IPS-18c (cell line): ENCODE data around the gene ZFC3H1.
"Not testable (repeated sequence)": the region's sequence is repeated elsewhere in the genome, so short reads cannot be mapped to it uniquely, and the experiment has no call there.

ENCODE experiments used
- H3K4me3 ChIP-seq: 2 replicates; pipeline ENCODE4 v1.7.0; 2013; ENCODE audit warnings: low read depth, mild to moderate bottlenecking, low read length, moderate library complexity; ENCODE audit not compliant: insufficient read depth
- H3K9me3 ChIP-seq: one replicate; pipeline ENCODE4 v1.6.1; 2013; ENCODE audit warnings: mild to moderate bottlenecking, low read length, moderate library complexity; ENCODE audit not compliant: control insufficient read depth, insufficient read depth

The ZFC3H1 gene, protein sequence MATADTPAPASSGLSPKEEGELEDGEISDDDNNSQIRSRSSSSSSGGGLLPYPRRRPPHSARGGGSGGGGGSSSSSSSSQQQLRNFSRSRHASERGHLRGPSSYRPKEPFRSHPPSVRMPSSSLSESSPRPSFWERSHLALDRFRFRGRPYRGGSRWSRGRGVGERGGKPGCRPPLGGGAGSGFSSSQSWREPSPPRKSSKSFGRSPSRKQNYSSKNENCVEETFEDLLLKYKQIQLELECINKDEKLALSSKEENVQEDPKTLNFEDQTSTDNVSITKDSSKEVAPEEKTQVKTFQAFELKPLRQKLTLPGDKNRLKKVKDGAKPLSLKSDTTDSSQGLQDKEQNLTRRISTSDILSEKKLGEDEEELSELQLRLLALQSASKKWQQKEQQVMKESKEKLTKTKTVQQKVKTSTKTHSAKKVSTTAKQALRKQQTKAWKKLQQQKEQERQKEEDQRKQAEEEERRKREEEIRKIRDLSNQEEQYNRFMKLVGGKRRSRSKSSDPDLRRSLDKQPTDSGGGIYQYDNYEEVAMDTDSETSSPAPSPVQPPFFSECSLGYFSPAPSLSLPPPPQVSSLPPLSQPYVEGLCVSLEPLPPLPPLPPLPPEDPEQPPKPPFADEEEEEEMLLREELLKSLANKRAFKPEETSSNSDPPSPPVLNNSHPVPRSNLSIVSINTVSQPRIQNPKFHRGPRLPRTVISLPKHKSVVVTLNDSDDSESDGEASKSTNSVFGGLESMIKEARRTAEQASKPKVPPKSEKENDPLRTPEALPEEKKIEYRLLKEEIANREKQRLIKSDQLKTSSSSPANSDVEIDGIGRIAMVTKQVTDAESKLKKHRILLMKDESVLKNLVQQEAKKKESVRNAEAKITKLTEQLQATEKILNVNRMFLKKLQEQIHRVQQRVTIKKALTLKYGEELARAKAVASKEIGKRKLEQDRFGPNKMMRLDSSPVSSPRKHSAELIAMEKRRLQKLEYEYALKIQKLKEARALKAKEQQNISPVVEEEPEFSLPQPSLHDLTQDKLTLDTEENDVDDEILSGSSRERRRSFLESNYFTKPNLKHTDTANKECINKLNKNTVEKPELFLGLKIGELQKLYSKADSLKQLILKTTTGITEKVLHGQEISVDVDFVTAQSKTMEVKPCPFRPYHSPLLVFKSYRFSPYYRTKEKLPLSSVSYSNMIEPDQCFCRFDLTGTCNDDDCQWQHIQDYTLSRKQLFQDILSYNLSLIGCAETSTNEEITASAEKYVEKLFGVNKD (N-terminal part only)

DNA sequence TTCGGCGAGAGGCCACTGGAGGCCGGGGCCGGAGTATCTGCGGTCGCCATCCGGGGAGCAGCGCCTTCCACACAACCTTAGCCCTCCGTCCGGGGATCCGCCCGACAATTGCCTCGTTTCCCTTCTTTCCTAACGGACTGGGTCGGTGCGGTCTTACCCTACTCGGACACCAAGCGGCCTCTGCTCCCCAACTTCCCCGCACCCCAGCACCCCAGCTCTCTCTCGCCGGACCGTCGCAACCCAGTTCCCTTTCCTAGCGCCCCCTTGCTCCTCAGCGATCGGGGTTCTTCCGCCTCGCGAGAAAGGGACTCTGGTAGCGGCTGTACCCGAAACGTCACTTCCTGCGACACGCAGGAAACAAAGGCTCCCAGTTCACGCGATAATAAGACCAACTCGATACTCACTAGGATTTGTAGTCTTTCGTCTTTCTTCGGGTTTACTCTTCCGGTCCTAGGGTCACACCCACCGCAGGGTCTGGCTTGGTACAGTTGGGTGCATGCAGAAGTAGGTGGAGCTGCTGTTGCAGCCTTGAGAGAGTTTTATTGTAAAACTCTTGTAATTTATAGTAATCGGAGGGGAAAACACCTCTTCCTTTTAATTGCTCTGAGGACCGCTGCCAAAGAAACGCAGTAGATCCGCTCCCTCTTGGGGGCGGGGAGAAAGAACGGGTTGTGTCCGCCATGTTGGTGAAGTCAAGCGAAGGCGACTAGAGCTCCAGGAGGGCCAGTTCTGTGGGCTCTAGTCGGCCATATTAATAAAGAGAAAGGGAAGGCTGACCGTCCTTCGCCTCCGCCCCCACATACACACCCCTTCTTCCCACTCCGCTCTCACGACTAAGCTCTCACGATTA is at the start of gene ZFC3H1, which contains the start of gene THAP2:
Gene ZFC3H1, minus strand, starts transcription at position 288 of the 850 bp plus-strand sequence. Its CDS starts 238 bp downstream, at position 50.
Gene THAP2, plus strand, starts transcription at position 741 of the 850 bp plus-strand sequence. CDS start 209 bp downstream, outside the sequence.
- no peaks in the 10 kb centered on the region for H3K9me3 ChIP-seq
- peak within 1 kb of the TSS; percentile 98 for H3K4me3 ChIP-seq

DNA sequence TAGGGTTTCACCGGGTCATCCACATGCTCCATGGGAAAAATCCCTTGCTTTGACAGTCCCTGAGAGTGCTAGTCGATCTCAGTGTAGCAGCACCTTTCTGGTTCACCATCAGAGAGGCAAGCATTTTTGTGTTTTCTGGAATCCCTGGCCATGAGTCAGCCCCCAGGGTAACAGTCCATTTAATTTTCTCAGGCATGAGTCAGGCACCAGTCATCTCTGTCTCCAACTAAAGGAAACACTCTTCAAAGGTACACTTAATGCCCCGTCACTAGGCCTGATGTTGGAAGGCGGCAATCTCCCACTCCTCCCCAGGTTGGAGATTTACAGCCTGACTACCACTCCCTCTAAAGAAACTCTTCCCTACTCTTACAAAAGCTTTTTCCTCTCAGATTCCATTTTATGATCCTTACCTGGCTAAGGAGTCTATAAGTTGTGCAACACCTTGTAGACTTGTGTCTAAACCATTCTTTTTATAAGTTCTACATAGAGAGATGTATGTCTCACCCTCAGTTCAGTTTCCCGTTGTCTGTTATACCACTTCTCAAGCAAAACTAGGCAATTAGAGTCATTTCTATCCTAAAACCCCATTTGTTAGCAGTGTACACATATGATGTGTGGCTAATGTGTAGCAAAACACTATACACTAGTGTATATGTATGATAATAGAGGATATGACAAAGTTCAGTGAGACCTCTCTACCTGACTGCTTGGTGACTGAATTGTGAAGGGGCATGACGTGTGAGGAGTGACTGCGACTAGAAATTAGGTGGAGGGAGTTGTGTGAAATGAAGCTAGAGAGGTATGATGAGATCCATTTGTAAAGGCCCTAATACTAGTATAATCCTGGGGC is 46.9 kb upstream of the ZFC3H1 start:
- Histone ChIP-seq H3K9me3 (no peaks in the 10 kb centered on the region), H3K4me3 (no peak overlapping the region)

DNA sequence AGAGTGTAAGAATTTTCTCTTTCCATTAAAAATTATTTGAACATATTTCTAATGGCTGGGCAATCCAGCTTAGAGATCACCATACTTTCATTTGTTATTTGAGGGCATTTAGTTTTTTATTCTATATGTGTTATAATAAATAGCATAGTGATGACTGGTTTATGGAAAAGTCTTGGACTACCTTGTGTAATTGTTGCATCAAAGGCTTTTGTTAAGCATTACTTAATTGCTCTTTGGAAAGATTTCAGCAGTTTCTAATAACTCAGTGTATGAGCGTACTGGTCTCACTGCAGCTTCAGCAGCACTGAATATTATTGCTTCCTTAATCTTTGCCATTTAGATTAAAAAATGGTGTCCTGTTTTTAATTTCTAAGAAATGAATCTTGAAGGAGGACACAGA is 45.0 kb upstream of the ZFC3H1 start:
- H3K4me3 ChIP-seq: no peak overlapping the region
- H3K9me3 ChIP-seq: no peaks in the 10 kb centered on the region

DNA sequence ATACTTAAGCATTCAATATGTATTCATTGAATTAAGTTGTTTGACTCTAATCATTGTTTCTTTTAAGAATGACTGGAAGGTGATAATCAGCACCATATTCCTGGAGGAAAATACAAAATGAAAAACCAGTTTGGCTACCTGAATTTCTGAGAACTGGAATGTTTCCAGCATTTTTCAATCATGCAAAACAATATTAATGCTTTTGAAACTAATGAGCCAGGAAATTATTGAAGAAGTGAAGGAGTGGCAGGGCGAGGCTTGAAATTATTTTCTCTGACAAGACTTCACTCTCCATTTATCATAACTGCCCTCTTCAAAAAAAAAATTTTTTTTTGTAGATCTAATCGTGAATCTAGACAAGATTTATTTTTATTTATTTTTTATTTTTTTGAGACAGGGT is 41.3 kb upstream of the ZFC3H1 start:
- no peak overlapping the region for H3K4me3 ChIP-seq
- no peaks in the 10 kb centered on the region for H3K9me3 ChIP-seq

DNA sequence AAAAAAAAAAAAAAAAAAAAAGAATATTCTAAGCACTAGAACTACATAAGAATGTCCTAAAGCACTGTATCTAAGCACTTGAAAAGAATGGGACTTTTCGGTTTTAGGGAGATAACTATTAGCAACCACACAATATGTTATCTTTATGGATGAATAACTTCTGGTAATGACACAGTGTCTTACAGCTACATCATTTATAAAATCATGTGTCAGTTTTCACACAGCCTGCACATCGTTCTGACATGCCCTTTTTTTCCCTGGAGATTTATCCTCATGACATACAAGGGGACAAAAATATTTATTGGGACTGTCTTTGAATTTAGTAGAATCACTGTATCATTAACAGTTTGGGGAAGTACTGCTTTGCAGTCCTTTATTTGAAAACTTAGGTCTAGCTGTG is 39.6 kb upstream of the ZFC3H1 start:
- no peak overlapping the region for H3K4me3 ChIP-seq
- no peaks in the 10 kb centered on the region for H3K9me3 ChIP-seq

DNA sequence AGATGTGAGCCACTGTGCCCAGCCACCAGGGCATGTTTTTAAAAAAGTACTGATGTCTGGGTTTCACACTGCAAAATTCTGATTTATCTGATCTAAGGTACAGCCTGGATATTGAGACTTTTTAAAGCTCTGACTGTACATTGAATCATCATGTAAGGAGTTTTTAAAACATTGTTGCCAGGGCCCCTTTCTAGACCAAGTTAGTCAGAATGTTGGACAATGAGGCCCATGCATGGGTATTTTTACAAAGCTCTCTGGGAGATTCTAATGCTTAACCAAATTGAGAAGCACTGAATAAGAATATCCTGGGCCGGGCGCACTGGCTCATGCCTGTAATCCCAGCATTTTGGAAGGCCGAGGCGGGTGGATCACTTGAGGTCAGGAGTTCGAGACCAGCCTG is 38.9 kb upstream of the ZFC3H1 start:
- Histone ChIP-seq H3K4me3 (no peak overlapping the region), H3K9me3 (no peaks in the 10 kb centered on the region)

DNA sequence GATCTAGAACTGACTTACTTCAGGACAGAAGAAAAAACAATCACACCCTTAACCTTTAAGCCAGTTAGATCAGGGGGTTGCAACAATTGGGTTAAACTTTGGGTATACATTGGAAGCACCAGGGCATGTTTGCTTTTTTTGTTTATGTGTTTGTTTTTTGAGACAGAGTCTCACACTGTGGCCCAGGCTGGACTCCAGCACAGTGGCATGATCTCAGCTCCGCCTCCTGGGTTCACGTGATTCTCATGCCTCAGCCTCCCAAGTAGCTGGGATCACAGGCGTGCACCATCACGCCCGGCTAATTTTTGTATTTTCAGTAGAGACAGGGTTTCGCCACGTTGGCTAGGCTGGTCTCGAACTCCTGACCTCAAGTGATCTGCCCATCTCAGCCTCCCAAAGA is 38.5 kb upstream of the ZFC3H1 start:
- not testable (repeated sequence) for H3K4me3 ChIP-seq, H3K9me3 ChIP-seq

DNA sequence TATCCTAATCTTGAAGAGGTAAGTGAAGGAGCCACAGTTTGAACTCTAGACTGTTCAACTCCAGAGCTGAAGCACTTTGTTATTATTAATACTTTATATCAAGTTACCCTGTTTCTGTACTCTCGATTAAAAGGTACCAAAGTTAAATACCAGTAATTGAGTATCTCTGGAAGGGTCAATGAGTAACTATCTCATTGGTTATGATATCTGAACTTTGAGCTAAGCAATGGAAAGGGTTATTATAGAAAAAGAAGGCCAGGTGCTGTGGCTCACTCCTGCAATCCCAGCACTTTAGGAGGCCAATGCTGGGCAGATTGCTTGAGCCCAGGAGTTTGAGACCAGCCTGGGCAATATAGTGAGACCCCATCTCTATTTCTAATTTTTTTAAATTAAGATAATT is 32.1 kb upstream of the ZFC3H1 start:
- Histone ChIP-seq H3K4me3 (no peak overlapping the region), H3K9me3 (no peaks in the 10 kb centered on the region)

DNA sequence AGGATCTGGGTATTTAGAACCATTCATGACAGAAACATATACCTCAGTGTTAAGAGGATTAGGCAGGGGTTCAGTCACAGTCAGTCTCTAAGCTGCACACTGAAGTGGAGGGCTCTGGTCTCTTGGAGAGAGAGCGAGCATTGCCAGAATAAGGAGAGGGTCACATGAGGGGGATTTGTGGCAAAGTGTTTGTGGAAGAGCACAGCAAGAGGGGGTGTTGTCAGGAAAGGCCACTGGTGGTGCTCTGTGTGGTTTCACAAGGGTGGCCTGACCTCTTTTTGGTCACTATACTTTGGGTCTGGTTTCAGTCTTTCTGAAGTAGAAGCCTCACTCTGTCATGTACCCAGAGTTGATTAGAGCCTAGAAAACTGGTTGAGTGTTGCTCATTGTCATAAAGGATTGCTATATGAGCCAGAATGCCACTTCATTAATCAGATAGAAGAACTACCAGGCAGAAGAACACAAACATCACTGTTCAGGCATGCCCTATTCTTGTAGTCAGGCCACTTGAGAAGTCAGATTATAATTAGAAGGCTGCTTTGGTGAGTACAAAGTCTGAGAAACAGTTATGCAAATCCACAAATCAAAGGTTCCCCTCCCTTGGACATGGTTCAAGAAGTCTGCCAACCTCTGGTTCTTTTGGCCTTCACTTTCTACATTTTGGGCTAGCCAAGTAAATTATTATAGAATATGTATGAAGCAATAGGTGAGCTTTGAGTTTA is 30.6 kb upstream of the ZFC3H1 start:
- Histone ChIP-seq H3K4me3 (no peak overlapping the region), H3K9me3 (no peaks in the 10 kb centered on the region)

DNA sequence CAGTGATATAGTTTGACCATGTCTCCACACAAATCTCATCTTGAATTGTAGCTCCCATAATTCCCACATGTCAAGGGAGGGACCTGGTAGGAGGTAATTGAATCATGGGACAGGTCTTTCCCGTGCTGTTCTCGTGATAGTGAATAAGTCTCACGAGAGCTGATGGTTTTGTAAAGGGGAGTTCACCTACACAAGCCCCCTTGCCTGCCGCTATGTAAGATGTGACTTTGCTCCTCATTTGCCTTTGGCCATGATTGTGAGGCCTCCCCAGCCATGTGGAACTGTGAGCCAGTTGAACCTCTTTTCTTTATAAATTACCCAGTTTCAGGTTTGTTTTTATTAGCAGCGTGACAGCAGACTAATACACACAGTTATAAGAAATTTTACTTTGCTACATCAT is 30.0 kb upstream of the ZFC3H1 start:
- not testable (repeated sequence) for H3K9me3 ChIP-seq, H3K4me3 ChIP-seq

DNA sequence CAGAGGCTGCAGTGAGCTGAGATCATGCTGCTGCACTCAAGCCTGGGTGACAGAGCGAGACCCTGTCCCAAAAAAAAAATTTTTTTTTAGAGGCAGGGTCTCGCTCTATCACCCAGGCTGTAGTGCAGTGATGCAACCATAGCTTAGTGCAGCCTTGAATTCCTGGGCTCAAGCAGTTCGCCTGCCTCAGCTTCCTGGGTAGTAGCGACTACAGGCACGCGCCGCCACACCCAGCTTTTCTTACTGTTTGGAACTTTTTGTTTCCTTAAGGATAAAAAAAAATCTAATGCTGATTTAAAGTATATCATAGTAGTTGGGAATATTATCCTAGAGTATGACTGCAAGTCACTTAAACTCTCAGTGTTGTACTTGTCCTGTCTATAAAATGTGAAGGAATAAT is 29.5 kb upstream of the ZFC3H1 start:
- no peaks in the 10 kb centered on the region for H3K9me3 ChIP-seq
- no peak overlapping the region for H3K4me3 ChIP-seq

DNA sequence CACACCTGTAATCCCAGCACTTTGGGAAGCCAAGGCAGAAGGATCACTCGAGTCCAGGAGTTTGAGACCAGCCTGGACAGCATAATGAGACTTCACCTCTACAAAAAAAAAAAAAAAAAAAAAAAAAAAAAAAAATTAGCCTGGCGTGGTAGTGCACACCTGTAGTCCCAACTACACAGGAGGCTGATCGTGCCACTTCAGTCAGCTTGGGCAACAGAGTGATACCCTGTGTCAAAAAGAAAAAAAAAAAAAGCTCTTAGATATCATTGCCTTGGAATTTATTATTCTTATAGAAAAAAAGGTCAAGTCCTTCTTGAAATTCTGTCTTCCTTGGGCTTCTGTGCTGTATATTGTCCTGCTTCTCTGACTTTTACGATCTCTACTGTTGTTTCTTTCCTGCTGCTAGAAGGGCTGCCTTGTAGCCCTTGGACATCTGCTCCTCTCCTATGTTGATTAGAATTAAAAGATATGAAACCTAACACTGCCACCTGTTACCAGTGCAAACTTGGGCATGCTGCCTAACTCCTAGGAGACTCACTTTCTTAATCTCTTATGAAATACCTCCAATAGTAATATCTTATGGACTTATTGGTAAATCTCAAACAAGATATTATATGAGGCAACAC is 28.0 kb upstream of the ZFC3H1 start:
- H3K9me3 ChIP-seq: no peaks in the 10 kb centered on the region

DNA sequence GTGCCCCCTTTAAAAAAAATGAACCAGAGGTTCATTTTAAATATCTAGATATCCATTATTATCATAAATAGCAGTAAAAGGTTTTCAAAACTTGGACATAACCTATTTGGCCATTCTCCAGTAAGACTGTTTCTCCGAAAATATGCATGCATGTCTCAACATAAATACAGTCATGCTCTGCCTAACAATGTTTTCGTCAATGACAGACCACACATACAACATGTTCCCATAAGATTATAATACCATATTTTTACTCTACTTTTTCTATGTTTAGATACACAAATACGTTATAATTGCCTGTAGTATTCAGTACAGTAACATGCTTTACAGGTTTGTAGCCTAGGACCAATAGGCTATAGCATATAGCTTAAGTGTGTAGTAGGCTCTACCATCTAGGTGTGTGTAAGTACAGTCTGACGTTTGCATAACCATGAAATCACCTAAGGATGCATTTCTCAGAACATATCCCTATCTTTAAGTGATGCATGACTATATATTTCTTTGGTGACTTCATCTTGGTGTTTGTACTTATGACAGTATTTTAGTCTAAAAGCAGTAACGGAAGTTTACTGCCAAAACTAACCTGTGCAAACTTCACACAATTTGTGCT is 25.4 kb upstream of the ZFC3H1 start:
- Histone ChIP-seq H3K9me3 (no peaks in the 10 kb centered on the region), H3K4me3 (no peak overlapping the region)

More for the DNA sequence above, 28.0 kb upstream of the ZFC3H1 start:
- no peak overlapping the region for H3K4me3 ChIP-seq

DNA sequence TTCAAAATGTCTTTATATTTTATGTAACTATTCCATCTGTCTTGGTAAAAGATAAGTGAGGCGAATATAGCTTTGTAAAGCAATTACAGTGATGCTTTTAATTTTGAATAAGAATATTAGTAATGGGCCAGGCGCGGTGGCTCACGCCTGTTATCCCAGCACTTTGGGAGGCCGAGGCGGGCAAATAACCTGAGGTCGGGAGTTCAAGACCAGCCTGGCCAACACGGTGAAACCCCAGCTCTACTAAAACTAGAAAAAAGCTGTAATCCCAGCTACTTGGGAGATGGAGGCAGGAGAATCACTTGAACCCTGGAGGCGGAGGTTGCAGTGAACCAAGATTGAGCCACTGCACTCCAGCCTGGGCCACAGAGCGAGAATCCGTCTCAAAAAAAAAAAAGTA is 23.5 kb upstream of the ZFC3H1 start:
- not testable (repeated sequence) for H3K4me3 ChIP-seq

DNA sequence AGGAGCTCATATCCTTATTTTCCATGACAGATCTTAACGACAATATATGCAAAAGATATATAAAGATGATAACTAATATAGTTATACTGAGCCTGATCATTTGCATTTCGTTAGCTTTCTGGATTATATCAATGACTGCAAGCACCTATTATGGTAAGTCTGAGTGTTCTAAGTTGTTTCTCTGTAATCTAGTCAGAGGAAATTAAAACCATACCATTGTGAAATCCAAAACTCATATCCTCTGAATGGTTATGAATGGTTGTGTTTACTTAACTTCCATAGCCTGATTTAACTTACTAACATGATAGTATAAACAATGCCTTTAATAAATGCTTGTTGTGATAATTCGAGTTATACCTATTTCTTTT is 23.0 kb upstream of the ZFC3H1 start:
- no peaks in the 10 kb centered on the region for H3K9me3 ChIP-seq
- H3K4me3 ChIP-seq: peak overlapping the region; percentile 79

More for the DNA sequence above, 23.5 kb upstream of the ZFC3H1 start:
- H3K9me3 ChIP-seq: not testable (repeated sequence)
